ENCODE measurements around the gene FKBP8. TPM values are rescaled to one million over a fixed set of nuclear protein-coding genes. Genes with fewer than 3 reads are reported as not detected.
A peak's percentile ranks its signal among the peaks of the same experiment; 100 is the strongest.

The FKBP8 gene
- total RNA-seq, 1 donor from 2014 or later: 246 TPM

DNA sequence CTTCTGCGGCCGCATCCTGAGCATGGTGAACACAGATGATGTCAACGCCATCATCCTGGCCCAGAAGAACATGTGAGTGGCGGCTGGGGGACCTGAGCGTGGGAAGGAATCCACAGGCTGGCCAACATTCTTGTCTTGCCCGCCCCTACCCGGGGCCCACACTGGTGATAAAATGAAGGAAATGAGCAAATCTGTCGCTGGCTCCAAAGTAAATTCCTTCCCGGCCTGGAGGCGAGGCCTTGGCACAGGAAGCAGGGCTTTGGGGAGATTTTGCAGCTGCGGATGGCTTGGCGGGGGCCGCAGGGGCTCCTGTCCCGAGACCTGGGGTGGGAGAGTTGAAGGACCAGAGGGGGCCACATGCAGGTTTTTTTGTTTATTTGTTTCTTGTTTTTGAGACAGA is 18.7 kb upstream of the FKBP8 start:
- Histone ChIP-seq H3K4me3 (ENCODE audit: insufficient read depth, low read depth, low read length) (no peak overlapping the region), H3K9ac (ENCODE audit: low read length) (no peak overlapping the region), H3K27ac (ENCODE audit: low read depth, low read length) (no peak overlapping the region), H3K36me3 (ENCODE audit: insufficient read depth, low read length) (peaks cover 13% of the 10 kb centered on the region), H3K79me2 (ENCODE audit: insufficient read depth, low read length) (peaks cover 42% of the 10 kb centered on the region), H3K27me3 (ENCODE audit: insufficient read depth, low read length) (no peaks in the 10 kb centered on the region), H2AFZ (ENCODE audit: low read depth, low read length) (no peak overlapping the region), H3K9me3 (ENCODE audit: insufficient read depth, low read depth, low read length) (no peaks in the 10 kb centered on the region), H3K4me2 (ENCODE audit: low read length) (no peak overlapping the region), H3K4me1 (ENCODE audit: insufficient read depth, low read length) (peaks cover 9% of the 10 kb centered on the region), H4K20me1 (ENCODE audit: insufficient read depth, low read length) (peaks cover 14% of the 10 kb centered on the region)
- H3K27me3 Mint-ChIP-seq (ENCODE audit: low read depth, unreplicated experiment): no peaks in the 10 kb centered on the region
- FAIRE-seq (no peak), DNase-seq (ENCODE audit: low read depth) (peak; percentile 47)
- TF ChIP-seq EZH2 (IDR thresholded peaks at IDR 0.05; ENCODE audit: insufficient read depth, low read length): no peak
- TF ChIP-seq, protein P1, sequence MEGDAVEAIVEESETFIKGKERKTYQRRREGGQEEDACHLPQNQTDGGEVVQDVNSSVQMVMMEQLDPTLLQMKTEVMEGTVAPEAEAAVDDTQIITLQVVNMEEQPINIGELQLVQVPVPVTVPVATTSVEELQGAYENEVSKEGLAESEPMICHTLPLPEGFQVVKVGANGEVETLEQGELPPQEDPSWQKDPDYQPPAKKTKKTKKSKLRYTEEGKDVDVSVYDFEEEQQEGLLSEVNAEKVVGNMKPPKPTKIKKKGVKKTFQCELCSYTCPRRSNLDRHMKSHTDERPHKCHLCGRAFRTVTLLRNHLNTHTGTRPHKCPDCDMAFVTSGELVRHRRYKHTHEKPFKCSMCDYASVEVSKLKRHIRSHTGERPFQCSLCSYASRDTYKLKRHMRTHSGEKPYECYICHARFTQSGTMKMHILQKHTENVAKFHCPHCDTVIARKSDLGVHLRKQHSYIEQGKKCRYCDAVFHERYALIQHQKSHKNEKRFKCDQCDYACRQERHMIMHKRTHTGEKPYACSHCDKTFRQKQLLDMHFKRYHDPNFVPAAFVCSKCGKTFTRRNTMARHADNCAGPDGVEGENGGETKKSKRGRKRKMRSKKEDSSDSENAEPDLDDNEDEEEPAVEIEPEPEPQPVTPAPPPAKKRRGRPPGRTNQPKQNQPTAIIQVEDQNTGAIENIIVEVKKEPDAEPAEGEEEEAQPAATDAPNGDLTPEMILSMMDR (IDR thresholded peaks at IDR 0.05; ENCODE audit: insufficient read depth, low read depth, low read length): no peak
- peaks cover 6% of the 10 kb centered on the region for H3K4me1 Mint-ChIP-seq (ENCODE audit: low read depth, unreplicated experiment)
- no peak overlapping the region for H3K4me3 Mint-ChIP-seq (ENCODE audit: unreplicated experiment)
- H3K27ac Mint-ChIP-seq (ENCODE audit: unreplicated experiment): no peak overlapping the region
- H3K9me3 Mint-ChIP-seq (ENCODE audit: unreplicated experiment): no peaks in the 10 kb centered on the region
- peaks cover 8% of the 10 kb centered on the region for H3K36me3 Mint-ChIP-seq (ENCODE audit: low read depth, unreplicated experiment)

DNA sequence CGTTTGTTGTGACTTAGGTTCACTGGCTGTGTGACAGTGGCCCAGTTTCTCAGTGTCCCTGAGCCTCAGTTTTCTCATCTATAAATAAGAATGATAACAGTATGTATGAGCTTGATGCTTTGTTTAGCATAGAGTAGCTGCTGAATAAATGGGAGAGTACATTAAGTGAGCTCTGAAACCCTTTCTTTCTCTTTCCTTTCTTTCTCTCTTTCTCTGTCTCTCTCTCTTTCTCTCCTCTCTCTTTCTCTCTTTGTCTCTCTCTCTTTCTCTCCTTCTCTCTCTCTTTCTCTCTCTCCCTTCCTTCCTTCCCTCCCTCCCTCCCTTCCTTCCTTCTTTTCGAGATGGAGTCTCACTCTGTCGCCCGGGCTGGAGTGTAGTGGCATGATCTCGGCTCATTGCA is 16.3 kb upstream of the FKBP8 start:
- Histone ChIP-seq H3K4me1 (ENCODE audit: insufficient read depth, low read length) (peaks cover 9% of the 10 kb centered on the region), H3K79me2 (ENCODE audit: insufficient read depth, low read length) (peaks cover 42% of the 10 kb centered on the region), H2AFZ (ENCODE audit: low read depth, low read length) (no peak overlapping the region), H4K20me1 (ENCODE audit: insufficient read depth, low read length) (peaks cover 14% of the 10 kb centered on the region), H3K36me3 (ENCODE audit: insufficient read depth, low read length) (peaks cover 6% of the 10 kb centered on the region), H3K4me3 (ENCODE audit: insufficient read depth, low read depth, low read length) (no peak overlapping the region), H3K9me3 (ENCODE audit: insufficient read depth, low read depth, low read length) (no peaks in the 10 kb centered on the region), H3K9ac (ENCODE audit: low read length) (no peak overlapping the region), H3K27ac (ENCODE audit: low read depth, low read length) (no peak overlapping the region), H3K4me2 (ENCODE audit: low read length) (no peak overlapping the region), H3K27me3 (ENCODE audit: insufficient read depth, low read length) (no peaks in the 10 kb centered on the region)
- TF ChIP-seq EZH2 (IDR thresholded peaks at IDR 0.05; ENCODE audit: insufficient read depth, low read length): no peak
- TF ChIP-seq, protein P1 (IDR thresholded peaks at IDR 0.05; ENCODE audit: insufficient read depth, low read depth, low read length): no peak
- H3K27me3 Mint-ChIP-seq (ENCODE audit: low read depth, unreplicated experiment): no peaks in the 10 kb centered on the region
- H3K36me3 Mint-ChIP-seq (ENCODE audit: low read depth, unreplicated experiment): peaks cover 8% of the 10 kb centered on the region
- H3K4me1 Mint-ChIP-seq (ENCODE audit: low read depth, unreplicated experiment): peaks cover 6% of the 10 kb centered on the region
- DNase-seq (ENCODE audit: low read depth) (no peak), FAIRE-seq (no peak)
- peak overlapping the region; percentile 97 for H3K4me3 Mint-ChIP-seq (ENCODE audit: unreplicated experiment)
- no peaks in the 10 kb centered on the region for H3K9me3 Mint-ChIP-seq (ENCODE audit: unreplicated experiment)
- H3K27ac Mint-ChIP-seq (ENCODE audit: unreplicated experiment): no peak overlapping the region

DNA sequence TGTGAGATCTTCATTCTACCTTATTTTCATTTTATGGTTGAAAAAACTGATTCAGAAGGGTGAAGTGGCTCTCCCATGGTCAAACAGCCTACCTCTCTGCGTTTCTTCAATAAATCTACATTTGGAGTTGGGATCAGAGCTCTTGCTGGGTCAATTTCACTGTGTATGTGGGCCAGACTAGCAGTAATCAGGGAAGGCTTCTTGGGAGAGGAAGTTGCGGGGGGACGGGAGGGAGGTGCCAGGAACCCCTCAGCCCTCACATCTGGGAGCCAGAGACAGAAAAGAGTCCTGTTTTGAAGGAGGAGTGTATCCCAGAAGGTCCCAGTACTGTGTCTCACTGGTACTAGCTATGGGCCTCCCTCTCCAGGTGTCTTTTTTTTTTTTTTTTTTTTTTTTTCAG is 15.2 kb upstream of the FKBP8 start:
- Histone ChIP-seq H3K9me3 (ENCODE audit: insufficient read depth, low read depth, low read length) (no peaks in the 10 kb centered on the region), H3K36me3 (ENCODE audit: insufficient read depth, low read length) (peaks cover 4% of the 10 kb centered on the region), H3K4me1 (ENCODE audit: insufficient read depth, low read length) (peaks cover 9% of the 10 kb centered on the region), H4K20me1 (ENCODE audit: insufficient read depth, low read length) (peaks cover 14% of the 10 kb centered on the region), H2AFZ (ENCODE audit: low read depth, low read length) (no peak overlapping the region), H3K27ac (ENCODE audit: low read depth, low read length) (peak overlapping the region; percentile 65), H3K4me3 (ENCODE audit: insufficient read depth, low read depth, low read length) (peak overlapping the region; percentile 91), H3K27me3 (ENCODE audit: insufficient read depth, low read length) (no peaks in the 10 kb centered on the region), H3K79me2 (ENCODE audit: insufficient read depth, low read length) (peaks cover 42% of the 10 kb centered on the region), H3K4me2 (ENCODE audit: low read length) (peak overlapping the region; percentile 98), H3K9ac (ENCODE audit: low read length) (peak overlapping the region; percentile 94)
- TF ChIP-seq, protein P1 (IDR thresholded peaks at IDR 0.05; ENCODE audit: insufficient read depth, low read depth, low read length): no peak
- TF ChIP-seq EZH2 (IDR thresholded peaks at IDR 0.05; ENCODE audit: insufficient read depth, low read length): no peak
- DNase-seq (ENCODE audit: low read depth) (no peak), FAIRE-seq (no peak)
- Mint-ChIP-seq H3K4me3 (ENCODE audit: unreplicated experiment) (peak overlapping the region; percentile 97), H3K9me3 (ENCODE audit: unreplicated experiment) (no peaks in the 10 kb centered on the region), H3K27ac (ENCODE audit: unreplicated experiment) (peak overlapping the region; percentile 94), H3K36me3 (ENCODE audit: low read depth, unreplicated experiment) (peaks cover 8% of the 10 kb centered on the region), H3K4me1 (ENCODE audit: low read depth, unreplicated experiment) (peaks cover 6% of the 10 kb centered on the region), H3K27me3 (ENCODE audit: low read depth, unreplicated experiment) (no peaks in the 10 kb centered on the region)
